BJ (cell line): ENCODE data around the gene RERE. TPM values are rescaled to one million over a fixed set of nuclear protein-coding genes. Genes with fewer than 3 reads are reported as not detected.
"Not testable (repeated sequence)": the region's sequence is repeated elsewhere in the genome, so short reads cannot be mapped to it uniquely, and the experiment has no call there.

Source experiments
- CTCF ChIA-PET: fragments of 350-600 bp; formaldehyde crosslinking; extraction: SDS; loops from one replicate; lab custom pipeline; 2021; ENCODE audit warnings: antibody characterized with exemption, inconsistent platforms; lab: Yijun Ruan, JAX
- POLR2A ChIA-PET: fragments of 300-600 bp; sonication (Branson Sonifier 250); formaldehyde crosslinking; extraction: SDS; loops from one replicate; lab custom pipeline; 2021; ENCODE audit warnings: antibody characterized with exemption; lab: Charles Lee
- DNase-seq: peaks from one replicate; pipeline ENCODE4 v3.0.0-alpha.2; 2011; ENCODE audit warnings: low read depth
- H3K27me3 ChIP-seq: 2 replicates; pipeline ENCODE4 v1.6.0; 2011; ENCODE audit warnings: low read length; ENCODE audit not compliant: control insufficient read depth, insufficient read depth
- H3K36me3 ChIP-seq: 2 replicates; pipeline ENCODE4 v1.5.1; 2011; ENCODE audit warnings: low read length; ENCODE audit not compliant: control insufficient read depth, insufficient read depth
- H3K4me3 ChIP-seq: 2 replicates; pipeline ENCODE4 v1.5.1; 2011; ENCODE audit warnings: low read depth, mild to moderate bottlenecking, control low read depth, low read length
- polyA plus RNA-seq: library from polyadenylated mRNA; depleted of rRNA; stranded (reverse); fragments of >200 nt; gene quantifications from 2 replicates; pipeline ENCODE4 v1.2.3, GENCODE V29; 2011
- TF ChIP-seq, protein P1 (sequence below): IDR thresholded peaks from 2 replicates; pipeline ENCODE4 v1.5.1; 2011; ENCODE audit warnings: low read depth, mild to moderate bottlenecking, control low read depth, inconsistent platforms, low read length, moderate library complexity; ENCODE audit not compliant: insufficient read depth

The RERE gene
- polyA plus RNA-seq, 1 experiment, result 3.8 TPM

DNA sequence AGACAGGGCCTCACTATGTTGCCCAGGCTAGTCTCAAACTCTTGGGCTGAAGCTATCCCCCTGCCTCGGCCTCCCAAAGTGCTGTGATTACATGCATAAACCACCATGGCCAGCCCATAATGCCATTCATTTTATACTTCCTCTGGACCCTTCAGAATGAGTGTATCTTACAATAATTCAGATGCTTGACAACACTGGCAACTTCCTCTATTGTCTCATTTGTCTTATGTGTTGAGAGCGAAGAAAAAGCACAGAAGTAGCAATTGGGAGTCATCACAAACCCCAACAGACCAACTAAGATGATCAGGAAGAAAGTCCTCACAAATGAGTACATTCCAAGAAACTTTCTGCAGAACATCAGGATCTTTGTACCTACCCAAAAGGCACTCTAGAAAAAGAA is 191.9 kb downstream of the RERE start:
- POLR2A ChIA-PET, result no interaction called here
- H3K27me3 ChIP-seq, result no peaks in the 10 kb centered on the region; the same call in 1 of the 2 replicates
- TF ChIP-seq, protein P1, sequence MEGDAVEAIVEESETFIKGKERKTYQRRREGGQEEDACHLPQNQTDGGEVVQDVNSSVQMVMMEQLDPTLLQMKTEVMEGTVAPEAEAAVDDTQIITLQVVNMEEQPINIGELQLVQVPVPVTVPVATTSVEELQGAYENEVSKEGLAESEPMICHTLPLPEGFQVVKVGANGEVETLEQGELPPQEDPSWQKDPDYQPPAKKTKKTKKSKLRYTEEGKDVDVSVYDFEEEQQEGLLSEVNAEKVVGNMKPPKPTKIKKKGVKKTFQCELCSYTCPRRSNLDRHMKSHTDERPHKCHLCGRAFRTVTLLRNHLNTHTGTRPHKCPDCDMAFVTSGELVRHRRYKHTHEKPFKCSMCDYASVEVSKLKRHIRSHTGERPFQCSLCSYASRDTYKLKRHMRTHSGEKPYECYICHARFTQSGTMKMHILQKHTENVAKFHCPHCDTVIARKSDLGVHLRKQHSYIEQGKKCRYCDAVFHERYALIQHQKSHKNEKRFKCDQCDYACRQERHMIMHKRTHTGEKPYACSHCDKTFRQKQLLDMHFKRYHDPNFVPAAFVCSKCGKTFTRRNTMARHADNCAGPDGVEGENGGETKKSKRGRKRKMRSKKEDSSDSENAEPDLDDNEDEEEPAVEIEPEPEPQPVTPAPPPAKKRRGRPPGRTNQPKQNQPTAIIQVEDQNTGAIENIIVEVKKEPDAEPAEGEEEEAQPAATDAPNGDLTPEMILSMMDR, result no peak
- no peak overlapping the region for H3K4me3 ChIP-seq
- no peaks in the 10 kb centered on the region for H3K36me3 ChIP-seq
- CTCF ChIA-PET, result no interaction called here
- no peak for DNase-seq

DNA sequence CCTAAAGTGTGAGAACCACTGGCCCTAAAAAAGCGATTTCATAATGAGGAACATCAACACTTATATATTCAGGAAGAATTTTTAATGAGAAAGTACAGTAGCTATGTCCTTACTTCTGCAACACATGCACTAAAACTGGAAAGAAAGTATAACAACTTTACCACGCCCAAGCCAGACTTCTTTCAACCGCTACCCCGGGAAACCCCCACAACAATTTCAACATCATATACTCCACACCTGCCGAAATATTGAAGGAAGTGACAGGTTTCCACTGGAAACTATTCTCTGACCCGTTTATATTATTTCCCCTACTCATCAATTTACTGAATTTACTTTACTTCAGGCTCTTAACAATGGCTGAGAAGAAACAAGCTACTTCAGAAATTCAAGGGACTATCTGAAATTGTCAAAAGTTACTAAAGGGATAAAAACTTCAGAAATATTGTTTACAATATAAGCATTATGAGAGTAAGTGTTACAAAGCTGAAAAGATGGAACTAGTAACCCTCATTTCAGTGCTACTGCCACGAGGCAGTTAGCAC is 193.7 kb downstream of the RERE start:
- POLR2A ChIA-PET, CTCF ChIA-PET, H3K4me3 ChIP-seq, H3K36me3 ChIP-seq, H3K27me3 ChIP-seq, DNase-seq: not testable (repeated sequence)

DNA sequence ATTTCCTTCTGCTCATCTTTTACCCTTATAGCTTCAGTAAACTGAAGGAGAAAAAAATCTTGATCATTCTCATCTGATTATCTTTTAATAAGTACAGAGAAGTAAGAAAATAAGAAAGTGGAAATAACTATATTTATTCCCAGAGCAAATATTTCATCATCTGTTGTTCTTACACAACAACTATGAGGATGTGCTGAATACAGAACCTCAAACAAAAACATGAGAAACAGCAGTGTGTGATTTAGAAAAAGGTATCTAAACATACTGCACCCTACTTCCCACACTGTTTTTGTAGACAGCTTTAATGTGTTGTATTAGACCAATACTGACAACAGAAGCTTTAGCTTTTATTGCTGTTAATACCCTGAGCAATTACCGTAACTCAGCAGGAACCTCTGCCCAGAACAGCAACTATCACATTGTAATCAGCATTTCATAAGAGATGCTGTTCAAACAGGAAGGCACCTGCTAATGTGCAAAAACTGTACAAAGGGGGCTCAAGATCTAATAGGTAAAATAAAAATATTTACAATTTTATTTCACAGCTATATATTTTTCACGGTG is 195.6 kb downstream of the RERE start:
- CTCF ChIA-PET, H3K4me3 ChIP-seq, POLR2A ChIA-PET, H3K27me3 ChIP-seq, DNase-seq, H3K36me3 ChIP-seq: not testable (repeated sequence)

DNA sequence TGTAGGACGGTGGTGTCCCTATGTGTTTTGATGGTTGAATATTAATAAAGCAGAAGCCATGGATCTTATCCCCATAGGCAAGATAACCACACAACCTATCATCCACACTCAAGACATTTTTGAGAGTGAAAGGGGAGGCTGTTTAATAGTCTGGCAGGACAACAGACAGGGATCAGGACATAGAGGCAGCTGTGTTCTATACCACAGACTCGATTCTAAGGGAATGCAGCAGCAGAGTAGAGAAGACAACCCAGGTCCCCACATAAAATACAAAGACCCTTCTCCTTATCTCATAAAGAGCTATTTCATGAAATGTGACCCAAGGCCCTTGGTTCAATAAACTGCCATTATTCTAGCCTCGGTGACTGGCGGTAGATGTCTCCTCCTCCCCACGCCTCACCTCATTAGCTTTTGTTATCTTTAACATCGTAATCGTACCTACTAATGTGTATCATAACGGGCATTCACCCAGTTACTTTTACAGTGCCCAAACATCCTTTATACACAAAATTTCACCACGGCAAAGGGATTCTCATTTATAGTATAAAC is 196.3 kb downstream of the RERE start:
- H3K27me3 ChIP-seq, DNase-seq, H3K4me3 ChIP-seq, POLR2A ChIA-PET, H3K36me3 ChIP-seq, CTCF ChIA-PET: not testable (repeated sequence)

DNA sequence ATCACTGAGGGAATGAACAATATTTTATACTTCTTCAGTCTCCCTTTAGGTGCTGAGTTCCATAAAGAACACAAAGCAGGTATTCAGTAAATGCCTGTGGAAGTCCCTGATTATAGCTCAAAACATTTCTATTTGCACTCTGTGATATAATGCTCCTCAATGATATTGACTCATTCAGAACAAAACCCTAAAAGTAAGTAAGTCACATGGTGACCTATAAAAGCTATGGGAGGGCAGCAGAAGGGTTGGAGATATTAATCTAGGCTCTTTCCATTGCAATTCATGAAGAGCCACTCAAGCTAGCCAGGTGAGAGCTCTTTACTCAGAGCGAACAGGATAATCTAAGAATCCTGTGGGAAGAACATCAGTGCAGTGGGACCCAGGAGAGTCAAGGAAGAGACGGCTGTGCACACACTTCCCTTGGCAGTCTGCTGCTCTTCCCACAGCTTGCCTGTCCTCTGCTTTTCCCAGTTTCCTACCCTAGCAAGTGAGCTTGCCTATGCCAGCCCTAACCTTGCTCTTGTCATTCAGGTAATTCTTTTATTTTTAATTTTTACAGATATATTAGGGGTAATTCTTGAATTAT is 197.4 kb downstream of the RERE start:
- DNase-seq, POLR2A ChIA-PET, H3K4me3 ChIP-seq, H3K36me3 ChIP-seq, H3K27me3 ChIP-seq: not testable (repeated sequence)
- CTCF ChIA-PET, result interaction anchor here (0.6 kb wide), 1 partner anchor 42 kb away, joined by 3 read pairs; no protein-coding TSS in a partner anchor

DNA sequence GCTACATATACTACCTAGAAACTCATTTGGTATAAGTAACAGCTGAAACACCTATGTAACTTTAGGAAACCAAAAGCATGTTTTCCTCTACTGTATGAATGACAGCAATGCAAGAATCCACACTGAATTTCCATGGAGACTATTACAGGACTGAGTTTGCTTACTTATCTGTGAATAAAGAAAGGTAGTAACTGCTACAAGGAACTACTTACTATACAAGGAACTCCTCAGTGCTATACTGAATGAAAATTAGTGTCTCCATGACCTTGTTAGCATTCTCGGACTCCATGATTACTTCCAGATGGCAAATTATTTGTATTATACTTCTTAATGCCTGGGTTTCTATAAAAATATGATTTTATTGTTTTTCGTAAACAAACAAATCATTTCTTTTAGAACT is 198.0 kb downstream of the RERE start:
- CTCF ChIA-PET, result interaction anchor here (0.7 kb wide), 1 partner anchor 66 kb away, joined by 3 read pairs; no protein-coding TSS in a partner anchor
- DNase-seq, POLR2A ChIA-PET, H3K36me3 ChIP-seq, H3K27me3 ChIP-seq, H3K4me3 ChIP-seq: not testable (repeated sequence)

DNA sequence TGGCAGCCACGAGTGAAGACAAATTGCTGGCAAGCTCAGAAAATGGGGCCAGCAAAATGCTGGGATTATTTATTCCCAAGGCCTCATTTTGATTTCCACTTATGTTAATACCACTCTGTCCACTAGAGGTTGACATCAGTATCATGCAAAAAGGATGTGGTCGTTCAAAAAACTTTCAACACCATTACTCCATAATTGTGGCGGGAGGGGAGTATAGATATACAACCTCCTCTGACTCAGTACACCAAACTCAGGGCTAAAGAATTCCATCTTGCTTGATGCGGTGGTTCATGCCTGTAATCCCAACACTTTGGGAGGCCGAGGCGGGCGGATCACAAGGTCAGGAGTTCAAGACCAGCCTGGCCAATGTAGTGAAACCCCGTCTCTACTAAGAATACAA is 200.6 kb downstream of the RERE start:
- H3K27me3 ChIP-seq, DNase-seq, H3K36me3 ChIP-seq, H3K4me3 ChIP-seq, POLR2A ChIA-PET: not testable (repeated sequence)
- CTCF ChIA-PET, result interaction anchor here (0.5 to 1.8 kb wide), 2 partner anchors 26 to 1866 kb away, joined by 4 read pairs; no protein-coding TSS in a partner anchor

DNA sequence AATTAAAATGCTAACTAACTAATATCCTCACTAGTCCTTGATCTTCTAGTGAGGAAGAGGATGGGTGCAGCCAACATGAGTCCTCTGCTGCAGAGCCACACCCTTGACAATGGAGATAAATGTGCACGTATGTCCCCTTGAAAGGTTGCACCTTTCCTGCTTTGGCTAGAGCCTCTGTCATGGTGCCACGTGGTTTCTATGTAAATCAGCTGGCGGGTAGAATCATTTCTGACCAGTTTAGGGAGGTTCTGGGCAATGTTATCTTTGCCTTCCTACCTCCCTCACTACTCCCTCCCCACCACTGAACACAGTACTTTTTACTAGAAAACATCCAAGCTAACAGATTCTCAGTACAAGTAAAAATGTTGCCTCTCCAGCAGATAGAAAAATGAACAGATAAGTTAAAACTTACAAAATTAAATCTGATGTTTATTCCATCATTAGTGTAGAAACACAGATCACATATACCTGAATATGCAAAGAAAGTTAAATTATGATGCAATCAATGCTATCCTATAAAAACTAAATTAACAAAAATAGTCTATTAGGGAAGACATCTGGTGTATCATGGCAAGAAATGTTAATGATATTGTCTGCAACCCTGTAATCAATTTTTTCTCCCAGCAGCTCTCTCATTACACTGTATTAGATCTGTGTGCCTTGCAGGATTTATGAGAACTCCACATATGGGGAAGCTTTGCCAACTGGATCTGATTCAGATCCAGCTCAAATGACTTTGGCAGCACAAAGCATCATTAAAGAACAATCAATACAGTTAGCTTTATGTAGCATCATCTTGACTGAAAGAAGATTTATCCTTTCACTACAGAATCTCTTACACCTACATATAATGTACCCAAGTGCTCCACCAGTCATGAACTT is 205.6 kb downstream of the RERE start:
- H3K27me3 ChIP-seq, H3K36me3 ChIP-seq, CTCF ChIA-PET, DNase-seq, H3K4me3 ChIP-seq, POLR2A ChIA-PET: not testable (repeated sequence)
